HG03175 (cell line): ENCODE results near the gene MCUR1.

Experiments used
- ATAC-seq: cut with Tn5 transposase; IDR thresholded peaks from one replicate; pipeline ENCODE4 v1.9.1; 2021; ENCODE audit warnings: mild to moderate bottlenecking, moderate library complexity; ENCODE audit not compliant: unreplicated experiment

MCUR1 gene

GRCh38 chr6:13742961-13743735, 71.2 kb downstream of the MCUR1 start:
- ATAC-seq: no peak

- no peak for ATAC-seq
These were observed 73.0 kb downstream of the MCUR1 start for GRCh38 chr6:13741365-13741764.
